22Rv1 (cell line): ENCODE results near the gene LHFPL2.

Experiments
- ZFX ChIP-seq: fragments of 450-650 bp; IDR thresholded peaks from 2 replicates; pipeline ENCODE4 v1.6.1; 2017; ENCODE audit warnings: antibody characterized with exemption, borderline replicate concordance
- TF ChIP-seq, protein P1 (sequence below): fragments of 450-650 bp; IDR thresholded peaks from 2 replicates; pipeline ENCODE4 v1.5.1; 2017; ENCODE audit warnings: mild to moderate bottlenecking

- TF ChIP-seq, protein P1, sequence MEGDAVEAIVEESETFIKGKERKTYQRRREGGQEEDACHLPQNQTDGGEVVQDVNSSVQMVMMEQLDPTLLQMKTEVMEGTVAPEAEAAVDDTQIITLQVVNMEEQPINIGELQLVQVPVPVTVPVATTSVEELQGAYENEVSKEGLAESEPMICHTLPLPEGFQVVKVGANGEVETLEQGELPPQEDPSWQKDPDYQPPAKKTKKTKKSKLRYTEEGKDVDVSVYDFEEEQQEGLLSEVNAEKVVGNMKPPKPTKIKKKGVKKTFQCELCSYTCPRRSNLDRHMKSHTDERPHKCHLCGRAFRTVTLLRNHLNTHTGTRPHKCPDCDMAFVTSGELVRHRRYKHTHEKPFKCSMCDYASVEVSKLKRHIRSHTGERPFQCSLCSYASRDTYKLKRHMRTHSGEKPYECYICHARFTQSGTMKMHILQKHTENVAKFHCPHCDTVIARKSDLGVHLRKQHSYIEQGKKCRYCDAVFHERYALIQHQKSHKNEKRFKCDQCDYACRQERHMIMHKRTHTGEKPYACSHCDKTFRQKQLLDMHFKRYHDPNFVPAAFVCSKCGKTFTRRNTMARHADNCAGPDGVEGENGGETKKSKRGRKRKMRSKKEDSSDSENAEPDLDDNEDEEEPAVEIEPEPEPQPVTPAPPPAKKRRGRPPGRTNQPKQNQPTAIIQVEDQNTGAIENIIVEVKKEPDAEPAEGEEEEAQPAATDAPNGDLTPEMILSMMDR: 0 out of 2 replicates have a peak, but pooled peaks have one; percentile 17
- no peak for TF ChIP-seq ZFX
Observed at GRCh38 chr5:78627175-78627574, 21.4 kb downstream of the LHFPL2 start.
